OCI-LY7 (cell line): ENCODE data around the gene ZNF534. TPM values are rescaled to one million over a fixed set of nuclear protein-coding genes. Genes with fewer than 3 reads are reported as not detected.
A peak's percentile ranks its signal among the peaks of the same experiment; 100 is the strongest.

Experiments used
- Bru-seq: library from RNA; stranded (reverse); fragments of 400-500 nt; gene quantifications from one replicate; lab custom pipeline; 2021; lab: Mats Ljungman, UMichigan
- BruChase-seq, 2 experiments: library from RNA; stranded (reverse); fragments of 400-500 nt; gene quantifications; one replicate each; lab custom pipeline; 2021; lab: Mats Ljungman, UMichigan
- BruUV-seq: library from RNA; stranded (reverse); fragments of 400-500 nt; replicated peaks from 2 replicates; lab custom pipeline; 2021; lab: Mats Ljungman, UMichigan
- CTCF ChIA-PET: fragments of 300-600 bp; sonication (Branson Sonifier 250); formaldehyde crosslinking; loops from one replicate; lab custom pipeline; 2022; ENCODE audit warnings: antibody characterized with exemption; ENCODE audit not compliant: unreplicated experiment; lab: Charles Lee
- POLR2A ChIA-PET: fragments of 300-600 bp; sonication (Branson Sonifier 250); formaldehyde crosslinking; loops from one replicate; lab custom pipeline; 2022; ENCODE audit warnings: antibody characterized with exemption; lab: Charles Lee
- DNase-seq: peaks from one replicate; pipeline ENCODE4 v3.0.0-alpha.2; 2015; ENCODE audit warnings: low spot score
- H2AFZ ChIP-seq: fragments of 200-600 bp; sonication (generic), shearing (Covaris generic); 2 replicates; pipeline ENCODE4 v1.6.1; 2014; ENCODE audit warnings: mild to moderate bottlenecking, antibody characterized with exemption, low read length, moderate library complexity
- H3K27ac ChIP-seq: fragments of 200-600 bp; sonication (generic); 2 replicates; pipeline ENCODE4 v1.5.1; 2014; ENCODE audit warnings: mixed run types, low read depth, mild to moderate bottlenecking, moderate library complexity, low read length, inconsistent platforms; ENCODE audit not compliant: poor library complexity, severe bottlenecking
- H3K36me3 ChIP-seq: fragments of 200-600 bp; sonication (generic); 2 replicates; pipeline ENCODE4 v1.6.1; 2014; ENCODE audit warnings: mild to moderate bottlenecking, antibody characterized with exemption, low read length, moderate library complexity, mixed read lengths; ENCODE audit not compliant: insufficient read depth
- H3K4me1 ChIP-seq: fragments of 200-600 bp; sonication (generic); 2 replicates; pipeline ENCODE4 v1.5.1; 2014; ENCODE audit warnings: mild to moderate bottlenecking, low read length; ENCODE audit not compliant: insufficient read depth, poor library complexity, severe bottlenecking
- H3K4me2 ChIP-seq: fragments of 200-600 bp; sonication (generic); 2 replicates; pipeline ENCODE4 v1.6.1; 2014; ENCODE audit warnings: mild to moderate bottlenecking, low read length
- H3K4me3 ChIP-seq: fragments of 200-600 bp; sonication (generic); 2 replicates; pipeline ENCODE4 v1.5.1; 2014; ENCODE audit warnings: mild to moderate bottlenecking, low read depth, low read length; ENCODE audit not compliant: poor library complexity, severe bottlenecking
- H3K79me2 ChIP-seq: fragments of 200-600 bp; sonication (generic); 2 replicates; pipeline ENCODE4 v1.6.1; 2016; ENCODE audit warnings: low read depth, mild to moderate bottlenecking, low read length, moderate library complexity, mixed read lengths; ENCODE audit not compliant: insufficient read depth
- H3K9me2 ChIP-seq: fragments of 200-600 bp; sonication (generic); 2 replicates; pipeline ENCODE4 v1.6.1; 2016; ENCODE audit warnings: mild to moderate bottlenecking, low read length, mixed read lengths; ENCODE audit not compliant: insufficient read depth
- H3K9me3 ChIP-seq: fragments of 200-600 bp; sonication (generic); 2 replicates; pipeline ENCODE4 v1.6.1; 2014; ENCODE audit warnings: mild to moderate bottlenecking, mixed run types, low read length, mixed read lengths
- H4K20me1 ChIP-seq: fragments of 200-600 bp; sonication (generic); 2 replicates; pipeline ENCODE4 v1.6.1; 2014; ENCODE audit warnings: mild to moderate bottlenecking, antibody characterized with exemption, low read length, moderate library complexity, mixed read lengths; ENCODE audit not compliant: insufficient read depth
- CTCF ChIP-seq: fragments of 200-600 bp; sonication (generic); conservative IDR thresholded peaks from 2 replicates; pipeline ENCODE4 v1.5.1; 2014; ENCODE audit warnings: mild to moderate bottlenecking, antibody characterized with exemption, low read length, moderate library complexity, mixed read lengths
- EZH2phosphoT487 ChIP-seq: fragments of 200-600 bp; sonication (generic); IDR thresholded peaks from 2 replicates; pipeline ENCODE4 v1.6.1; 2018; ENCODE audit warnings: low read depth, borderline replicate concordance, mild to moderate bottlenecking, mixed run types, antibody characterized with exemption, low read length, moderate library complexity, mixed read lengths
- intact Hi-C: fragments of 100-400 bp; cut with micrococcal nuclease; formaldehyde crosslinking; loops from one replicate; pipeline ENCODE4 v1.10.0; 2022; ENCODE audit not compliant: unreplicated experiment
- long read RNA-seq: library from polyadenylated mRNA; stranded (forward); transcript quantifications from one replicate; pipeline ENCODE4 v2.0.0, GENCODE V29; 2022
- total RNA-seq, 2 experiments: library from RNA; depleted of rRNA in 1 of 2; stranded (reverse); fragments of >200 nt in 1 of 2; shearing (Covaris generic) in 1 of 2; gene quantifications; 2 replicates each; pipeline ENCODE4 v1.2.3, GENCODE V29; 2014 to 2022

The ZNF534 gene
- not detected in 2 replicates for total RNA-seq (2014; rRNA removed; shearing (Covaris generic))
- not detected in 2 replicates for total RNA-seq (2022)
- not detected for Bru-seq, nascent RNA
- not detected for BruChase-seq, experiment 1, labeled RNA remaining after a 6-hour chase
- BruChase-seq, experiment 2, labeled RNA remaining after a 2-hour chase = not detected
- long read RNA-seq = 0 reads

GRCh38 chr19:52428937-52429336 is at the start of gene ZNF534:
TSS of gene ZNF534 (plus strand) at chr19:52429148. CDS start at chr19:52431475, 2,327 bp downstream.
- no peak within 1 kb of the TSS for H3K4me3 ChIP-seq
- H3K27ac ChIP-seq = no peak within 1 kb of the TSS
- H3K4me1 ChIP-seq = no peaks in the 10 kb centered on the region
- H2AFZ ChIP-seq = no peak within 1 kb of the TSS
- no peak for DNase-seq
- H3K79me2 ChIP-seq = no peaks in the 10 kb centered on the region
- no peak within 1 kb of the TSS for H3K4me2 ChIP-seq
- H3K9me2 ChIP-seq = no peaks in the 10 kb centered on the region
- CTCF ChIA-PET = no interaction called here
- POLR2A ChIA-PET = no interaction called here
- intact Hi-C loops = no loop called here
- TF ChIP-seq EZH2phosphoT487 = no peak
- TF ChIP-seq CTCF = no peak
- H3K36me3 ChIP-seq = no peaks in the 10 kb centered on the region
- no peaks in the 10 kb centered on the region for H3K9me3 ChIP-seq
- no TSS peak for BruUV-seq
- H4K20me1 ChIP-seq = no peaks in the 10 kb centered on the region

GRCh38 chr19:52391135-52391534 is 37.8 kb upstream of the ZNF534 start:
- Histone ChIP-seq H3K4me2 (no peak overlapping the region), H3K79me2 (no peaks in the 10 kb centered on the region), H3K27ac (no peak overlapping the region), H4K20me1 (no peaks in the 10 kb centered on the region), H3K36me3 (no peaks in the 10 kb centered on the region), H3K4me1 (no peaks in the 10 kb centered on the region), H3K9me2 (no peaks in the 10 kb centered on the region), H3K9me3 (no peaks in the 10 kb centered on the region), H2AFZ (no peak overlapping the region), H3K4me3 (no peak overlapping the region)
- intact Hi-C loops = no loop called here
- POLR2A ChIA-PET = no interaction called here
- TF ChIP-seq EZH2phosphoT487 = no peak
- peak; percentile 60 for TF ChIP-seq CTCF
- BruUV-seq = no TSS peak
- no peak for DNase-seq
- CTCF ChIA-PET = no interaction called here

DNA sequence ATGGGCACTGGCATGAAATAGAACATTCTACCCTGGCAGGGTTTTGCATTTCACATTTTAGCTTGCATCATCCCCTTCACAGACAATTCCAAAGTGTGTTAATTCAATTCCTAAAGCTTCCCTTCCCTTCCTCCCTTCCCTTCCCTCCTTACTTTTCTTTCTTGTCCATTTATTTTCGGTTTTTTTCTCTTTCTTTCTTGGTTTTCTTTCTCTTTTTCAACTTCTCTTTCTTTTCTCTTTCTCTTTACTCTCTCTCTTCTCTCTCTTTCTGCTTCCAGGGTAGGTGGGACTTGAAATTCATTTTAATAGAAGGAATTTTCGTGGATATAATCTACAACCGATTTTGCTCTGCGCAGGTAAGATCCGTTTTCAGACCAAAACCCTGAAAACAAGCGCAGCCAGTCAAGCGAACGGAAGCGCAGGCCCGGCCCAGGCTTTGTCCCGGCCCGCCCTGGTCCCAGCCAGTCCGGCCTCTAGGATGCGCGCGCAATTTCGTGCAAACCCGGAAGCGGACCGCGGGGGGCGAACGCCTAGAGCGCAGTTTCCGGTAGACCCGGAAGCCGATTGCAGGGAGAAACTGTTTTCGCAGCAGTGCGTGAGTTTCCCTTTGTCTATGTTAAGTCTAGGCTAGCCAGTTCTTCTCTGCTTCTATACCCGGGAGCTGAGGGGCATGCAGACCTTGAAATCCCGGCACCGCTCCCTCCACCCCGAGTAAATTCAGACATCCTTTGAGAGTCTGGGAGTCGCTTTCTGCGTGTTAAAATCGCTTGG is 31.5 kb upstream of the ZNF534 start, which contains the start of gene ZNF528:
Gene ZNF528, plus strand, starts transcription at position 540 of the 771 bp plus-strand sequence. CDS start 4,165 bp downstream, outside the sequence.
- ChIA-PET CTCF (no interaction called here), POLR2A (no interaction called here)
- Histone ChIP-seq H3K4me3 (no peak within 1 kb of the TSS), H3K9me2 (no peaks in the 10 kb centered on the region), H3K79me2 (no peaks in the 10 kb centered on the region), H3K9me3 (no peaks in the 10 kb centered on the region), H3K36me3 (no peaks in the 10 kb centered on the region), H4K20me1 (no peaks in the 10 kb centered on the region), H3K4me2 (no peak within 1 kb of the TSS), H3K4me1 (no peaks in the 10 kb centered on the region), H3K27ac (no peak within 1 kb of the TSS), H2AFZ (no peak within 1 kb of the TSS)
- no TSS peak for BruUV-seq
- no peak for DNase-seq
- intact Hi-C loops = no loop called here
- no peak for TF ChIP-seq EZH2phosphoT487
- no peak for TF ChIP-seq CTCF
